Duodenal mucosa (tissue), 2 donors: ENCODE measurements around the gene PPM1E.

Experiments
- H3K27ac ChIP-seq: one replicate; pipeline ENCODE4 v1.7.0; 2013; ENCODE audit warnings: low read depth, low read length
- H3K27me3 ChIP-seq, 2 donors: one replicate each; pipeline ENCODE4 v1.7.0; 2013; ENCODE audit warnings: low read length in 2 of 2, control low read depth in 1 of 2; ENCODE audit not compliant: insufficient read depth in 2 of 2, control insufficient read depth in 1 of 2
- H3K36me3 ChIP-seq, 2 donors: one replicate each; pipeline ENCODE4 v1.7.0; 2013; ENCODE audit warnings: low read length in 2 of 2, control low read depth in 1 of 2; ENCODE audit not compliant: insufficient read depth in 2 of 2, control insufficient read depth in 1 of 2
- H3K4me1 ChIP-seq, 2 donors: one replicate each; pipeline ENCODE4 v1.7.0; 2013; ENCODE audit warnings: low read length in 2 of 2, control low read depth in 1 of 2; ENCODE audit not compliant: insufficient read depth in 2 of 2, control insufficient read depth in 1 of 2
- H3K4me3 ChIP-seq, 2 donors: one replicate each; pipeline ENCODE4 v1.7.0; 2013; ENCODE audit warnings: low read length in 2 of 2, low read depth in 1 of 2
- H3K9ac ChIP-seq, 2 donors: one replicate each; pipeline ENCODE4 v1.7.0; 2013; ENCODE audit warnings: low read length in 2 of 2, low read depth in 1 of 2
- H3K9me3 ChIP-seq, 2 donors: one replicate each; pipeline ENCODE4 v1.7.0; 2013; ENCODE audit warnings: low read length in 2 of 2, control low read depth in 1 of 2; ENCODE audit not compliant: control insufficient read depth in 1 of 2

PPM1E gene

GRCh38 chr17:58889928-58890327, 134.3 kb downstream of the PPM1E start:
- Histone ChIP-seq H3K9me3 (peaks cover 0 to 6% of the 10 kb centered on the region in 2 donors), H3K36me3 (no peaks in the 10 kb centered on the region), H3K27me3 (peaks cover 0 to 5% of the 10 kb centered on the region in 2 donors), H3K4me3 (no peak overlapping the region), H3K4me1 (no peaks in the 10 kb centered on the region), H3K27ac (no peak overlapping the region), H3K9ac (no peak overlapping the region)

- Histone ChIP-seq H3K4me3 (no peak overlapping the region), H3K9me3 (no peaks in the 10 kb centered on the region), H3K27me3 (no peaks in the 10 kb centered on the region), H3K36me3 (no peaks in the 10 kb centered on the region), H3K9ac (no peak overlapping the region), H3K4me1 (no peaks in the 10 kb centered on the region), H3K27ac (no peak overlapping the region)
Measured at GRCh38 chr17:58899191-58899590, 143.5 kb downstream of the PPM1E start.

- Histone ChIP-seq H3K36me3 (no peaks in the 10 kb centered on the region), H3K4me1 (no peaks in the 10 kb centered on the region), H3K27ac (no peak overlapping the region), H3K9ac (no peak overlapping the region), H3K4me3 (no peak overlapping the region), H3K9me3 (no peaks in the 10 kb centered on the region), H3K27me3 (no peaks in the 10 kb centered on the region)
Measured at GRCh38 chr17:58902322-58902721, 146.7 kb downstream of the PPM1E start.

- peaks cover 9% of the 10 kb centered on the region in 2 donors for H3K9me3 ChIP-seq
Measured at GRCh38 chr17:58911741-58912343, 156.2 kb downstream of the PPM1E start.

GRCh38 chr17:58913552-58913951, 157.9 kb downstream of the PPM1E start:
- Histone ChIP-seq H3K9ac (no peak overlapping the region), H3K36me3 (no peaks in the 10 kb centered on the region), H3K4me1 (no peaks in the 10 kb centered on the region), H3K9me3 (peaks cover 9% of the 10 kb centered on the region in 2 donors), H3K4me3 (no peak overlapping the region), H3K27ac (no peak overlapping the region), H3K27me3 (no peaks in the 10 kb centered on the region)

More at GRCh38 chr17:58911741-58912343, 156.2 kb downstream of the PPM1E start:
- Histone ChIP-seq H3K4me3 (no peak overlapping the region), H3K36me3 (no peaks in the 10 kb centered on the region), H3K9ac (no peak overlapping the region), H3K27ac (no peak overlapping the region), H3K4me1 (no peaks in the 10 kb centered on the region), H3K27me3 (no peaks in the 10 kb centered on the region)

GRCh38 chr17:58913971-58914769, 158.5 kb downstream of the PPM1E start:
- no peak overlapping the region for H3K4me3 ChIP-seq
- no peak overlapping the region for H3K27ac ChIP-seq
- peaks cover 9% of the 10 kb centered on the region in 2 donors for H3K9me3 ChIP-seq

GRCh38 chr17:58917228-58917627, 161.6 kb downstream of the PPM1E start:
- H3K9ac ChIP-seq = no peak overlapping the region
- H3K4me1 ChIP-seq = no peaks in the 10 kb centered on the region
- H3K27me3 ChIP-seq = no peaks in the 10 kb centered on the region
- no peak overlapping the region for H3K4me3 ChIP-seq
- H3K27ac ChIP-seq = no peak overlapping the region
- peaks cover under 1 to 3% of the 10 kb centered on the region in 2 donors for H3K9me3 ChIP-seq
- no peaks in the 10 kb centered on the region for H3K36me3 ChIP-seq

More at GRCh38 chr17:58913971-58914769, 158.5 kb downstream of the PPM1E start:
- no peaks in the 10 kb centered on the region for H3K27me3 ChIP-seq
- H3K9ac ChIP-seq = no peak overlapping the region
- H3K36me3 ChIP-seq = no peaks in the 10 kb centered on the region
- H3K4me1 ChIP-seq = no peaks in the 10 kb centered on the region

GRCh38 chr17:58918072-58918471, 162.4 kb downstream of the PPM1E start:
- Histone ChIP-seq H3K4me3 (no peak overlapping the region), H3K9me3 (no peaks in the 10 kb centered on the region), H3K9ac (no peak overlapping the region), H3K27ac (no peak overlapping the region), H3K36me3 (no peaks in the 10 kb centered on the region), H3K27me3 (no peaks in the 10 kb centered on the region), H3K4me1 (no peaks in the 10 kb centered on the region)

- H3K9ac ChIP-seq = no peak overlapping the region
- H3K36me3 ChIP-seq = no peaks in the 10 kb centered on the region
- no peaks in the 10 kb centered on the region for H3K9me3 ChIP-seq
- no peaks in the 10 kb centered on the region for H3K4me1 ChIP-seq
- H3K27me3 ChIP-seq = no peaks in the 10 kb centered on the region
- H3K4me3 ChIP-seq = no peak overlapping the region
- H3K27ac ChIP-seq = no peak overlapping the region
Measured at GRCh38 chr17:58918884-58919283, 163.2 kb downstream of the PPM1E start.

GRCh38 chr17:58920773-58921172, 165.1 kb downstream of the PPM1E start:
- no peak overlapping the region for H3K27ac ChIP-seq
- H3K4me1 ChIP-seq = no peaks in the 10 kb centered on the region
- H3K4me3 ChIP-seq = no peak overlapping the region
- H3K36me3 ChIP-seq = no peaks in the 10 kb centered on the region
- no peaks in the 10 kb centered on the region for H3K27me3 ChIP-seq
- no peak overlapping the region for H3K9ac ChIP-seq
- H3K9me3 ChIP-seq = no peaks in the 10 kb centered on the region
